Activated naive CD8-positive, alpha-beta T cell treated with anti-CD3 and anti-CD28 coated beads, Interleukin-2, amount 10 ng/mL, durations not matched to agents 7 days and 5 days (primary cell): ENCODE data around the gene HOXB1. TPM values are rescaled to one million over a fixed set of nuclear protein-coding genes. Genes with fewer than 3 reads are reported as not detected.

Source experiments
- ATAC-seq: fragments of 150-1000 bp; cut with Tn5 transposase; one replicate; pipeline ENCODE4 v1.10.0; 2021; ENCODE audit warnings: low read depth, moderate library complexity
- POLR2A ChIA-PET: fragments of 350-600 bp; sonication (Branson Sonifier 250); formaldehyde crosslinking; loops from one replicate; lab custom pipeline; 2021; ENCODE audit warnings: antibody characterized with exemption; lab: Charles Lee
- DNase-seq: peaks from one replicate; pipeline ENCODE4 v3.0.0; 2021
- H3K27ac Mint-ChIP-seq: one replicate; pipeline ENCODE4 v1.8.0; 2022; ENCODE audit warnings: mild to moderate bottlenecking, mixed read lengths
- H3K27me3 Mint-ChIP-seq: one replicate; pipeline ENCODE4 v1.8.0; 2022; ENCODE audit warnings: mild to moderate bottlenecking, moderate library complexity, mixed read lengths
- H3K36me3 Mint-ChIP-seq: one replicate; pipeline ENCODE4 v1.8.0; 2021; ENCODE audit warnings: mild to moderate bottlenecking, mixed read lengths
- H3K4me1 Mint-ChIP-seq: one replicate; pipeline ENCODE4 v1.8.0; 2021; ENCODE audit warnings: mixed read lengths
- H3K4me3 Mint-ChIP-seq: one replicate; pipeline ENCODE4 v1.8.0; 2022; ENCODE audit warnings: mild to moderate bottlenecking, moderate library complexity, mixed read lengths
- H3K9me3 Mint-ChIP-seq: one replicate; pipeline ENCODE4 v1.8.0; 2021; ENCODE audit warnings: mixed read lengths
- total RNA-seq, 2 experiments: library from RNA; stranded (reverse); gene quantifications; one replicate each; pipeline ENCODE4 v1.2.3, GENCODE V29; 2021

Gene HOXB1
- total RNA-seq, 2 experiments from 2014 or later, result not detected

GRCh38 chr17:48564188-48565021, 33.6 kb upstream of the HOXB1 start:
- no peak for DNase-seq
- POLR2A ChIA-PET, result no interaction called here
- peaks cover 17% of the 10 kb centered on the region for H3K4me1 Mint-ChIP-seq
- H3K36me3 Mint-ChIP-seq, result peaks cover 4% of the 10 kb centered on the region
- H3K9me3 Mint-ChIP-seq, result no peaks in the 10 kb centered on the region
- ATAC-seq, result peak; percentile 15
- H3K27me3 Mint-ChIP-seq, result peaks cover 16% of the 10 kb centered on the region
- peak overlapping the region; percentile 28 for H3K4me3 Mint-ChIP-seq
- H3K27ac Mint-ChIP-seq, result no peak overlapping the region

- Mint-ChIP-seq H3K36me3 (peaks cover 2% of the 10 kb centered on the region), H3K27ac (no peak overlapping the region), H3K27me3 (peaks cover 13% of the 10 kb centered on the region), H3K4me1 (peaks cover 17% of the 10 kb centered on the region), H3K4me3 (no peak overlapping the region), H3K9me3 (no peaks in the 10 kb centered on the region)
- POLR2A ChIA-PET, result no interaction called here
- ATAC-seq, result no peak
- DNase-seq, result no peak
Measured at GRCh38 chr17:48563867-48564187, 33.0 kb upstream of the HOXB1 start.

- no peak for ATAC-seq
- H3K27ac Mint-ChIP-seq, result no peak overlapping the region
- H3K4me3 Mint-ChIP-seq, result no peak overlapping the region
- DNase-seq, result no peak
- H3K9me3 Mint-ChIP-seq, result no peaks in the 10 kb centered on the region
- POLR2A ChIA-PET, result no interaction called here
- H3K36me3 Mint-ChIP-seq, result peaks cover 2% of the 10 kb centered on the region
- peaks cover 14% of the 10 kb centered on the region for H3K4me1 Mint-ChIP-seq
- H3K27me3 Mint-ChIP-seq, result peaks cover 16% of the 10 kb centered on the region
Measured at GRCh38 chr17:48563385-48563838, 32.6 kb upstream of the HOXB1 start.

GRCh38 chr17:48562934-48563333, 32.1 kb upstream of the HOXB1 start:
- peaks cover 17% of the 10 kb centered on the region for H3K27me3 Mint-ChIP-seq
- H3K4me1 Mint-ChIP-seq, result peaks cover 12% of the 10 kb centered on the region
- H3K36me3 Mint-ChIP-seq, result peaks cover 2% of the 10 kb centered on the region
- DNase-seq (no peak), ATAC-seq (no peak)
- H3K27ac Mint-ChIP-seq, result no peak overlapping the region
- POLR2A ChIA-PET, result no interaction called here
- H3K9me3 Mint-ChIP-seq, result no peaks in the 10 kb centered on the region
- no peak overlapping the region for H3K4me3 Mint-ChIP-seq

GRCh38 chr17:48561884-48562810, 31.3 kb upstream of the HOXB1 start:
- Mint-ChIP-seq H3K36me3 (peaks cover 2% of the 10 kb centered on the region), H3K27ac (peak overlapping the region; percentile 31), H3K4me3 (no peak overlapping the region), H3K9me3 (no peaks in the 10 kb centered on the region), H3K4me1 (peaks cover 12% of the 10 kb centered on the region), H3K27me3 (peaks cover 17% of the 10 kb centered on the region)
- ATAC-seq (peak; percentile 50), DNase-seq (no peak)
- POLR2A ChIA-PET, result no interaction called here

- ATAC-seq (no peak), DNase-seq (no peak)
- H3K4me1 Mint-ChIP-seq, result peaks cover 23% of the 10 kb centered on the region
- POLR2A ChIA-PET, result no interaction called here
- peaks cover 2% of the 10 kb centered on the region for H3K36me3 Mint-ChIP-seq
- no peak overlapping the region for H3K27ac Mint-ChIP-seq
- H3K4me3 Mint-ChIP-seq, result no peak overlapping the region
- H3K9me3 Mint-ChIP-seq, result no peaks in the 10 kb centered on the region
- peaks cover 27% of the 10 kb centered on the region for H3K27me3 Mint-ChIP-seq
Measured at GRCh38 chr17:48559840-48560817, 29.3 kb upstream of the HOXB1 start.

GRCh38 chr17:48559122-48559839, 28.5 kb upstream of the HOXB1 start:
- H3K4me1 Mint-ChIP-seq, result peaks cover 25% of the 10 kb centered on the region
- no peak for DNase-seq
- POLR2A ChIA-PET, result no interaction called here
- H3K36me3 Mint-ChIP-seq, result peaks cover 2% of the 10 kb centered on the region
- no peak for ATAC-seq
- H3K27me3 Mint-ChIP-seq, result peaks cover 27% of the 10 kb centered on the region
- no peak overlapping the region for H3K4me3 Mint-ChIP-seq
- H3K27ac Mint-ChIP-seq, result no peak overlapping the region
- no peaks in the 10 kb centered on the region for H3K9me3 Mint-ChIP-seq

- H3K27ac Mint-ChIP-seq, result no peak overlapping the region
- DNase-seq (no peak), ATAC-seq (no peak)
- peaks cover 25% of the 10 kb centered on the region for H3K4me1 Mint-ChIP-seq
- peaks cover 2% of the 10 kb centered on the region for H3K36me3 Mint-ChIP-seq
- POLR2A ChIA-PET, result no interaction called here
- H3K27me3 Mint-ChIP-seq, result peaks cover 25% of the 10 kb centered on the region
- H3K9me3 Mint-ChIP-seq, result no peaks in the 10 kb centered on the region
- no peak overlapping the region for H3K4me3 Mint-ChIP-seq
Measured at GRCh38 chr17:48558831-48559121, 28.0 kb upstream of the HOXB1 start.

- peaks cover 4% of the 10 kb centered on the region for H3K36me3 Mint-ChIP-seq
- H3K4me3 Mint-ChIP-seq, result no peak overlapping the region
- no peak for ATAC-seq
- POLR2A ChIA-PET, result no interaction called here
- H3K4me1 Mint-ChIP-seq, result peaks cover 25% of the 10 kb centered on the region
- H3K9me3 Mint-ChIP-seq, result no peaks in the 10 kb centered on the region
- DNase-seq, result no peak
- H3K27ac Mint-ChIP-seq, result no peak overlapping the region
- peaks cover 21% of the 10 kb centered on the region for H3K27me3 Mint-ChIP-seq
Measured at GRCh38 chr17:48558057-48558830, 27.4 kb upstream of the HOXB1 start.

GRCh38 chr17:48556576-48557401, 26.0 kb upstream of the HOXB1 start:
- no peak for ATAC-seq
- DNase-seq, result no peak
- POLR2A ChIA-PET, result no interaction called here
- Mint-ChIP-seq H3K4me1 (peaks cover 20% of the 10 kb centered on the region), H3K4me3 (no peak overlapping the region), H3K9me3 (no peaks in the 10 kb centered on the region), H3K36me3 (peaks cover 5% of the 10 kb centered on the region), H3K27ac (no peak overlapping the region), H3K27me3 (peaks cover 17% of the 10 kb centered on the region)

GRCh38 chr17:48556229-48556575, 25.4 kb upstream of the HOXB1 start:
- POLR2A ChIA-PET, result interaction anchor here (1.2 kb wide), 1 partner anchor 50 kb away, joined by 3 read pairs; no protein-coding TSS in a partner anchor
- Mint-ChIP-seq H3K27ac (no peak overlapping the region), H3K27me3 (peaks cover 17% of the 10 kb centered on the region), H3K4me3 (no peak overlapping the region), H3K4me1 (peaks cover 14% of the 10 kb centered on the region), H3K36me3 (peaks cover 5% of the 10 kb centered on the region), H3K9me3 (no peaks in the 10 kb centered on the region)
- no peak for ATAC-seq
- DNase-seq, result no peak
